GM21526 (cell line): ENCODE data around the gene HTRA1.

ENCODE experiments used
- ATAC-seq: cut with Tn5 transposase; IDR thresholded peaks from one replicate; pipeline ENCODE4 v1.9.1; 2021; ENCODE audit warnings: moderate library complexity; ENCODE audit not compliant: unreplicated experiment, low FRiP score

Gene HTRA1

DNA sequence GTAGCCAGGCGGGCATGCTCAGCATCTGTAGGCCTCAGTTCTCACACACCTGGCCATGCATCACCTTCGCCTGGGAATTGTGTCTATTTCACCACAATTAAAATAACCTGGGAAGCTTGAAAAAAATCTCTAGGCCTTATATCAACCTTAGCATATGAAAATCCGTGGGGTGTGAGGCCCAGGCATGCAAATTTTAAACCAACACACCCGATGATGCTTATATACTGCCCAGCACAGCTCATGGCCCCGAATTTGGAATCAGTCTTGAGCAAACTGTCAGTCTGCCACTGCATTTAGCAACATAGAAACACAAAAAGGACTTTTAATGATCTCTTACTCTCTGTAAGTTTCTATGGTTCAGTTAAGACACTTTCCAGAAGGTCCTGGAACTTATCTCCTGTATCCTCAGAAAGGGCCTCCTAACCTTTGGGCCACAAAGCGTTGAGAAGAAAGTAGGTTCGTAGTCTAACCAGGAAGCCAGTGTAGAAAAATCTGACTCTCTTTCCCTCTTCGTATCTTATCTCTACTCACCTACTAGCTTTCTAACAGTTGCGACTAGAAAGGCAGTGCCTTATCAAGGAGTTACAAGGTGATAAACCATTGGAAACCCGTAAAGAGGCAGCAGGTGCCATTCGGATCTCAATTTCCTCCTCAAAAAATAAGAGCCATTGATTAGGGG lies 87.2 kb downstream of the HTRA1 start:
- ATAC-seq, result no peak

GRCh38 chr10:122549636-122550035 lies 88.3 kb downstream of the HTRA1 start:
- ATAC-seq, result no peak

GRCh38 chr10:122550427-122550826 lies 89.1 kb downstream of the HTRA1 start:
- no peak for ATAC-seq

DNA sequence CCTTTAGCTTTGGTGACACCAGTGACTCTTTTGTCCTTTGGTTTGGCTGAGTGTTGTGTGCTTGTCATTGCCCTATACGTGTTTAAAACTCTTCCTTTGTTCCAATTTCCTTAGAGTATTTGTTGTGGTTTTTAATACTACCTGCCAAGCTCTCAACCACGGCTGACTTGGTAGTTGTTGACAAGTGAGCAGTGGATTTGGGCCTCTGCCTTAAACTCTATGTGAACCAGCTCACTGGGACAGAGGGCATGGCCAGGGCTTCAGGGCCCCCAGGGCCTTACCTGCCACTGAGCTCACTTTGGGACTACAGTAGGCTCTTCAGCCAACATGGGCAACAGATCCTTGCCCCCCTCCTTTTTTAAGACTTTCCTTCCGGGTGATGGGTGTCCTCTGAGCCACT lies 89.6 kb downstream of the HTRA1 start:
- ATAC-seq, result no peak

- no peak for ATAC-seq
These were observed 90.1 kb downstream of the HTRA1 start for GRCh38 chr10:122551450-122551849.

DNA sequence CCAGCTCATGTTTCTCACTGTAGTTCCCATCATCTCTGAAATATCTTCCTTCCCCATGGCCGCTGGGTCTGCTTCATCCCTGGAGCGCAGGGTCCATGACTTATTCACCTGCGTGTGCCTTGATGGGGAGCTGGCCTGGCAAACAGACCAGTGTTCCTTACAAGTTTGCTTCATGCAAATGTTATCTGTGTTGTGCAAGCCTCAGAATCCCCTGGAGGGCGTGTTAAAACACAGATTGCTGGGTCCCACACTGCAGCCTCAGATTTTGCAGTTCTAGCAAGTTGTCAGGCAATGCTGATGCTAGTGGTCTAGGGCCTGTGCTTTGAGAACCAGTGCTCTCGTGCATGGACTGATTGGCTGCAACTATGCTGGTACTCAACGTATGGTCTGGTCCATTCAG lies 92.0 kb downstream of the HTRA1 start:
- ATAC-seq, result no peak

DNA sequence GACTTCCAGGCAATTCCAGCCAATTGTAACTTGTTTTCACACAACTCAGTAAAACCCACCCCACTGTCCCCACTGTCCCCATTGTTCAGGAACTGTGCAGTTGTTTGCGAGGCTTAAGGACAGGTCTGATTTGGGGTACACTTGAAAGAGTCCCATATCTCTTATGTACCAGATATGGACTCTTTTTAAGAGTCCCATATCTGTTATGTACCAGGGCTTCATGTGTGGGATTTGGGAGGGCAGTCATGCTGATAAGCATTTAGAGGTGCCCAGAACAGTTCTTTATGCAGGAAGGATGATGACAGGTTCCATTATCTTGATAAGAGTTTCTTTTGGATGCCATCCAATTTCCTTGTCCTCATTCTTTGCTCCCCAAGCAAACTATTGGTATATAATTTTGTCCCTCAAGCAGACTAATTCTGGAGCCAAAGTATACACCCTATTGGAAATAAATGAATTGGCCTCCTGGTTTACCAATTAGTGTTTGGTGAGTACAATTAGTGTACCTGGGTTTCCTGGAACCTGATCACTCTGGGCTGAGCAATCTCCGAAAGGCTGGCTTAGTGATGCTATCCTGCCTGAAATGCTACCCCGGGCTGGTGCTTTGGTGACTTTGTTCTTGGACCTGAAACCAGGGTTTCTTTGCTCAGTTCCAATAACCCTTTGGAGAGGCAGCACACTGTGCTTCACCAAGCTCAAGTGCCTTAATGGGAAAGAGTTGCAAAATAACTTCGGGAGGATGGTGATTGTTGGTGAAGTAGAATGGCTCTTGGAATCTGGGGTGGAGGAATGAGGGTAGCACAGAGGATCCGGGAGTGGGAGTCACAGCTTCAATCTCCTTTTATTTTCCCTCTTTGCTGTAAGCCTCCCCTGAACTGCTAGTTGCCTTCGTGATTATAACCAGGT lies 93.0 kb downstream of the HTRA1 start:
- no peak for ATAC-seq

DNA sequence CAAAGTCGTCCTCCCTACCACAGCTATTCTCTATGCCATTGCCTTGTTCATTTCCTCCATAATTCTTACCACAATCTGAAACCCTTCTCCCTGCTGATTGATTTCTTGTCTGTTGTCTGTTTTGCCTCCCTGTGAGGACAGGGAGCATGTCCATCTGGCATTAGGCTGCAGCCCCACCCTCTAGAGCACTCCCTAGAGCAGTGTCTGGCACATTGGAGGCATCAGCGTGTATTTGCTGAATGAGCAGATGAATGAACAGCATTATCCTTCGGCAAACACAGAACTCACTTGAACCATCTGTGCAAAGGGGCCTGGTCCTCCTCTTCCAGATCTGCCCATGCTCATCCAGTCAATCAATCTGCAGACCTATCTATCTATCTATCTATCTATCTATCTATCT lies 94.1 kb downstream of the HTRA1 start:
- ATAC-seq, result no peak

- no peak for ATAC-seq
These were observed 96.2 kb downstream of the HTRA1 start for GRCh38 chr10:122557516-122557915.

GRCh38 chr10:122558452-122558851 lies 97.1 kb downstream of the HTRA1 start:
- no peak for ATAC-seq

DNA sequence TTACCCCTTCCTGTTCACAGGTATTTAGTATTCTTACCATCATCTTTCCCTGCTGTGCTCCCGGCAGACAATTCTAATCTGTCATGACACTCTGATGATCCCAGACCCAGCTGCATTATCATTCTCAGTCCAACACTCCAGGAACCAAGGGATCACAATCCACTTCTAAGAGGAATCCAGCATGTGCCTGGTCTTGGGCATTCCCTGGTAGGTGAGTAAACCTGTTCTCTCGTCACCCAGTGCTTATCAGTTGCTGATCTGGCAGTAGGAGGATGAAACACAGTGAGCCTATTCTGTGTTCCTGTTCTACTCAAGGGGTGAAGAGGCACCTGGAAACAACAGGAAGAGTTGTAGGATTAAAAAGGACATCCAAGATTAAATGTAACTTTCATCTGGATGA lies 97.9 kb downstream of the HTRA1 start:
- no peak for ATAC-seq

GRCh38 chr10:122560279-122560804 lies 99.0 kb downstream of the HTRA1 start, which contains the start of gene DMBT1:
Gene DMBT1 (plus strand): TSS chr10:122560754. CDS start chr10:122560771, 17 bp downstream.
- ATAC-seq, result no peak

- ATAC-seq, result no peak
These were observed 99.9 kb downstream of the HTRA1 start for GRCh38 chr10:122561212-122561611.

DNA sequence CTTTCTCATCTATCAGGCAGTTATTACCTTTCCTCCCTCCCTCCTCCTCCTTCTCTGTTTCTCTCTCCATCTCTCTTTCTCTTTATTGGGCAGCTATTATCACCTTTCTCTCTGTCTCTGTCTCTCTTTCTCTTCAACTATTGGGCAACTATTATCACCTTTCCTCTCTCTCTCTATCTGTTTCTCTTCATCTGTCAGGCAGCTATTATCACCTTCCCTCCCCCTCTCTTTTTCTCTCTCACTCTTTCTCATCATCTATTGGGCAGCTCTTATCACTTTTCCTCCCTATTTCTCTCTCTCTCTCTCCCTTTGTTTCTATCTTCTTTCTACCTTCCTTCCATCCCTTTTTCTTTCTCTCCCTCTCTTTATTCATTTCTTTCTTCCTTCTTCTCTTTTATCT lies 100.4 kb downstream of the HTRA1 start:
- no peak for ATAC-seq
